ENCODE measurements around the gene OPN5.

- TF ChIP-seq CTCF (conservative IDR thresholded peaks at IDR 0.05; ENCODE audit: low read depth, low read length), result no peak
- TF ChIP-seq EZH2 (IDR thresholded peaks at IDR 0.05; ENCODE audit: low read length, unreplicated experiment), result no peak
Measured at GRCh38 chr6:47817749-47818148, 35.9 kb downstream of the OPN5 start.

Data from PC-3 (cell line).